HG02970 (cell line): ENCODE results near the gene HOXC10.

Experiments used
- ATAC-seq: cut with Tn5 transposase; IDR thresholded peaks from one replicate; pipeline ENCODE4 v1.9.1; 2021; ENCODE audit warnings: mild to moderate bottlenecking, moderate library complexity, moderate number of reproducible peaks; ENCODE audit not compliant: unreplicated experiment, low FRiP score

Gene HOXC10

DNA sequence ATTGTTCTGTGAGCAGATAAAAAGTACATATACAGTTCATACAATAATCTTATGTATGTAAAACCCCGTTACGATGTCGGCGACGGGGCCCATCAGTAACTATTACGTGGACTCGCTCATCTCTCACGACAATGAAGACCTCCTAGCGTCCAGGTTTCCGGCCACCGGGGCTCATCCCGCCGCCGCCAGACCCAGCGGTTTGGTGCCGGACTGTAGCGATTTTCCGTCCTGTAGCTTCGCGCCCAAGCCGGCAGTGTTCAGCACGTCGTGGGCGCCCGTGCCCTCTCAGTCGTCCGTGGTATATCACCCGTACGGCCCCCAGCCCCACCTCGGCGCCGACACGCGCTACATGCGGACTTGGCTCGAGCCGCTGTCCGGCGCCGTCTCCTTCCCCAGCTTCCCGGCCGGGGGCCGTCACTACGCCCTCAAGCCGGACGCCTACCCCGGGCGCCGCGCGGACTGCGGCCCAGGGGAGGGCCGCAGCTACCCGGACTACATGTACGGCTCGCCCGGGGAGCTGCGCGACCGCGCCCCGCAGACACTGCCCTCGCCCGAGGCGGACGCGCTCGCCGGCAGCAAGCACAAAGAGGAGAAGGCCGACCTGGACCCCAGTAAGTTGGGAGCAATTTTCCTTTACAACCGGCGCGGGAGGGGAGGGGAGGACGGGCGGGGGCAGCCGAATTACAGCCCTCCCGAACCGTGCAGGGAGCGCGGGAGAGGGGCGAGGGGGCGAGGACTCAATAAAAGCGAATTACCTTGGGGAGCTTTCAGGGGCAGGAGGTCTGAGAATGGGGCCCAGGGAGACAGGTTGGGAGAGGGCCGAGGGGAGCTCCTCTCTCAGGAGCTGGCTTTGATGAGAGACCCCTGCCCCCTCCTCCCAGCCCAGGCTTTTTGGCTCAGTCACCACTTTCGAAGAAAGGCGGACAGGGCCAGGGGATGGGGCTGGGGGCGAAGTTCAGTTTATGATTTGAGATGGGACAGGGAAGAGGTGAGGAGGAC is 15.5 kb downstream of the HOXC10 start, which contains the start of gene HOXC9:
TSS of gene HOXC9 (plus strand) at position 46 of the 999 bp plus-strand sequence. CDS start at position 74, 28 bp downstream.
- no peak for ATAC-seq

DNA sequence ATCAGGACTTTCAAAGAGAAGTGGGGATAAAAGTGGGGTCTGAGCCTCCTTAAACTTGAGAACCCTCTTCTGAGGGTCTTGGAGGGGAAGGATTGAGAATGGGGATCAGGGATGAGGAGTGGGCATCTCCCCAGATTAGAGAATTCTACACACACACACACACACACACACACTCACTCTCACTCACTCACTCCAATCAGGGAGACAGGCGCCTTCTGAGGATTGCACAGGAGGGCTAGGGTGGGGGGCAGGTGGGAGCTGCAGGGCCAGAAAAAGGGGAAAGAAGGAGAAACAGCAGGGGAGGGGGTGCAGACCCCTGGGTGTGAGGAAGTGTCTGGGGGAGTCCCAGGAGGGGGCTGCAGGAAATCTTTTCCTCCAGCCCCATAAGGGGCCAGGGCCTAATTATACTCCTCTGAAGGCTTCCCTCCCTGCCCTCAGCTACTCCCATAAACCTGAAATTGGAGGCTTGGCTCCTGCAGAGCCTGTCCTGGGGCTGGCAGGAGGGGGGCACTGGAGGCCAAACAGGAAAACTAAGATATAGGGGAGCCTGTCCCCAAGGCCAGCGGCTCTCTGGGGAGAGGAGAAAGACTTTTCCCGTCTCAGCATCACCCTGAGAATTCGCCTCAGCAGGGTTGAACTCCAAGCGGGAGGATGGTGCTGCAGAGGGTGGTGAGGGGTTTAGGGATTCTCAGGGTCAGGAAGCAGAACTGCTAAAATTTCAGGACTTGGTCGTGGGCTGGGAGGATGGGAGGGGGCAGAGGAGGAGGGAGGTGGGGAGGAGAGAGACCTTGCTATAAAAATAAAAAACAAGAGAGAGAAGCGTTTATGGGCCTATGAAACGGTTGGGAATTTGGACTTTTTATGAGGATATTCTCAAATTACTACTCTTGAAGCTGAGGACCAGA is 16.6 kb downstream of the HOXC10 start:
- no peak for ATAC-seq

DNA sequence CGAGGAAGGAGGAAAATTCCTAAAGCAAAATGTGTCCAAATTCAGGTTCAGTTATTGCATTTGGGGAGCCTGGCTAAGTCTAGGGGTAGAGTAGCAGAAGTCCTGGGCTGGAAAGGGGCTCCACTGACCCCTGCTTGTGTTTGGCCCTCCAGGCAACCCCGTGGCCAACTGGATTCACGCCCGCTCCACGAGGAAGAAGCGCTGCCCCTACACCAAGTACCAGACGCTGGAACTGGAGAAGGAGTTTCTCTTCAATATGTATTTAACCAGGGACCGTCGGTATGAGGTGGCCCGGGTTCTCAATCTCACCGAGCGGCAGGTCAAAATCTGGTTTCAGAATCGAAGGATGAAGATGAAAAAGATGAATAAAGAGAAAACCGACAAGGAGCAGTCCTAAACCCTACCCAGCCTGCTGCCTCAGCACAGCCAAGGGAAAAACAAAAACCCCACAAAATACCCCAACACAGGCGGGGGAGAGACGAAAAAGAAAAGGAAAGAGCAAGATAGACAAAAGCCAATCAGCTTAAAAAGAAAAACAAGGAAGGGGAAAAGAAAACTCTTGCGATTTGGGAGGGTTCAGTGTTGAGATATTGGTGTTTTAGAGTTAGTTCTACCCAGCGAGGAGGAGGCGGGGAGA is 17.4 kb downstream of the HOXC10 start:
- ATAC-seq: no peak

DNA sequence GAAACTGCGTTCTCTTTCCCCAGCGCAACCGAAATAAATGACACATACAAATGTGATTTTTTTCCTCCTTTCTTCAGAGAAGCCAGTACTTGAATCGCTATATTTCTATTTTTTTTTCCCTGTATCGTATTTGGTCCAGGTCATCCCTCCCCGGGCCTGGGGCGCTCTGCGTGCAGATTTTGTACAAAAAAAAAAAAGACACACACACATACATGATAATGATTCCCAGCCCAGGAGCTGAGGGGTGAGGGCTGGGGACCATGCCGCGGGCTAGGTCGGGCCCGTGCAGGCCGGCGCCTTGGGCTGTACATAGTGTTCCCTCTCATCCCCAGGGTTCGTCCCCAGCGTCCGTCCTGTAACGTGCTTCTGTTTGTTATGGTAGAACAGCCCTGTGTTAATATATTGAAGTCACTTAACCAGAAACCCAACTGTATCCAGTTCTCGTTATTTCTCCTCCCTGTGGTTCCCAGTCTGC is 18.0 kb downstream of the HOXC10 start:
- no peak for ATAC-seq

DNA sequence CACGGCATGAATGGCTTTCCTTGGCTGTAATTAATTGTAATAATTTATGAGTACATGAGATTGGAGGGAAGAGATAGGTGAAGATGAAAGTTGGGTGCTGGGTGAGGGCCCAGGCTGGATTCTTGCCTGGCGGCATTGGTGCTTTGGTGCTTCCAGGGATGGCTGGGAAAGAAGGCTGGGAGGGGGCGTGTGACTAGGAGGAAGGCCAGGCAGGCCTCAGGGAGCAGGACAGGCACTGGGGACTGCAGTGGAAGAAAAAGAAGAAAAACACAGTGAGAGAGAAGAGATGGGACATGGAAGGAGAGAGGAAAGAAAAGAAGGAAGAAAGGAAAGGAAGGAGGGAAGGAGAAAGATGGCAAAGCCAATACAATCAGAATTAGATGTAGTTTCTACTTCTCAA is 18.7 kb downstream of the HOXC10 start:
- no peak for ATAC-seq

DNA sequence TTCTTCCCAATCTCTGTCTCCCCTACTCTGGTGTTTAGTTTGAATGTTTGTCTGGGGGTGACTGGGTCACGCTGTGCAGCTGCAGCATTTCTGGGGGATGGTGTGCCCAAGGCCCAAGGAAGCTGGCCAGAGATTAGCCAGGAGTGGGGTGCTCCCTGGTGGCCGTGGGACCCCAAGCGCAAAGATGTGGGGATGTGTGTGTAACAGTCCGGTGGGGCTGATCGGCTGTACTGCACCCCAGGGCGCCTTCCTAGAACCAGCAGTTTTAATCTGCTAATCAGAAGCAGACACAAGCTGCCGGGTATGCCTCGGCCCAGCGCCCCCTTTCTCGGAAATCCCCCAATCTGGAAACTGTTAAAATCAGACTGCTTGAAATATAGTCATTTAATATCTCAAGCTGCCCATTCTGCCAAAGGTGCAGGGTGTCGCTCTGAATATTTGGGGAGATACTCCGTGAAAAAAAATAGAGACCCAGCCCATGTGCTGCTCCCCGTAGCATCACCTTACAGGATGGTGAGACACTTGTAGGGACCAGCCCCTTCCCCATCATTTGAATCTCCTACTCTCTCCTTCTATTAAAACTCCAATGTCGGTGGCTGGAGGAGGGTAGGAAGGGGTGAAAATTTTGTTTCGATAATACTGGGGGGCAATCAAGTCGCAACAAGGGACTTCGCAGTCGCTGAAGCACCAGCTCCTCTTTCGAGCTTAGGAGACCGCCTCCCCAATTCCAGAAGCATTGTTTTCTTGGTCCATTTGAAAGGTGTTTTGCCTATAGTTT is 19.3 kb downstream of the HOXC10 start:
- no peak for ATAC-seq

DNA sequence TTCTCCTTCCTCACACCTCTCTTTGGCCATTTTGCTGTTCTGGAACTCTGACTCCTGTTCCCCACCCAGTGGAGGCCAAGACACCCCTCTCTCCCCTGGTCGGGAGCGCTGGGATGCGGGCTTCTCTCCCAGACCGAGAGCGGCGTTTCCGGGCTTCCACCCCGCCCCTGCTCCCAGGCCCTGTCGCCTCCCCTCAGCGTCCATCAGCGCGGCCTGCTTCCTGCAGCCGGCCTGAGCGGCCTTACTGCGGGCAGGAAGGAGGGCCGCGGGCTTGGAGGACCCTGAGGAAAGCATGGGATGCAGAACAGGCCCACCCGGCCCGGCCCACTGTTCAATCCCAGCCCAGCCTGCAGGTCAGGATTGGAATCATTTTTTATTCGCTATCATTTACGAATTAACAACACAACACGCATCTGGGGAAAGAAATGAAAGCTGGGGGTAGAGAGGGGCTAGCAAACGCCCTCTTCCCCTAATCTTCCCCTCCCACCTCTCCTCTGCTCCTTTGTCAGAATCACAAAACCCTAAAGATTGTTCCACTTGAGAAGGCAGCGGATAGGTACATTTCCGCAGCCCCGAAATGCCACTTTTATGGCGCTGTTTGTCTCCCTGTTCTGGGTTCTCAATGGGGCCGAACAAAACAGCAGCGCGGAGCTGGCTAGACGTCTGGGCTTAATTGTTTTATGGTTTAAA is 20.0 kb downstream of the HOXC10 start:
- ATAC-seq: no peak

DNA sequence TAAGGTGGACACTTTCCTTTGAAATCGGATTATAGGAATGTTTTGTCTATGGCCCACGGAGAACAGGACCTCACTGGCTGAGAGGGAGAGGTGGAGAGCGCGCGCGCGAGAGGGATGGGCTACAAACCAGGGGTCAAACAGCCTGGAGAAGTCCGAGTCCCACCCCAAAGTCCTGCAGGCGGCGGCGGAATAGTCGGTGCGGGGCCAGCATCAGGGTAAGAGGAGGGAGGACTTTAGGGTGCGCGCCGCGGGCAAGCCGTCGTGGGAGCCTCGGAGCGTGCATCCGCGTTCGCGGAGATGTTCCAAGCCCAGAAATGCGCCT is 20.5 kb downstream of the HOXC10 start:
- ATAC-seq: no peak

DNA sequence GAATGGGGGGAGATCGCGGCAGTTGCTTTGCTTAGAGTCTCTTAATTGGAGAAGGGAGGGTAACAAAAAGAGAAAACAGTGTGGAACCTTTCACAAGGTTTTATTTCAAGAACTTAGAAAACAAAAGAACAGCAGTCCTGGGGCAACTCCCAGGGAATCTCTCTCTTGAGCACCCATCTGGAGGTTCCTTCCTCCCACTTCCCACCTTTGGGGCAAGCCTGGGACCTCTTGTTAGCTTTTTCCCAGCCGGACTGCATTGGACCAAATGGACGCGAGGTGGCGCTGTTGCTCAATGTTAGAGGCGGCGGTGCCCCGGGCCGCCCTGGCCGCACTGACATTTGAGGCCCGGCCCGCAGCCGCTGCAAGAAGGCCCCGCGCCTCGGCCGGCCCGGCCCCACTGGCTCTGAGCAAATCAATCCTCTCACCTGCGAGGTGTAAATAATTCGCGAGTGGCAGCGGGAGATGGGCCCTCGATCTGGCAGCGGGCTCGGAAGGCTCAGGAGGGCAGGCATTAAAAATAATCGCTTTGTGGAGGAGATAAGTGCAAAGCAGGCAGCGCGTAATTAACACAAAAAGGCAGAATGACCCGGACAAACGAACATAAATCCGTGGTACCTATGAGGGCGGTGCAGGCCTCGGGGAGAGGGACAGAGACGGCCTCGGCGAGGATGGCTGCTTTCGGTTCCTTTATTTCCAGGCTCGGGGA is 21.1 kb downstream of the HOXC10 start:
- no peak for ATAC-seq

DNA sequence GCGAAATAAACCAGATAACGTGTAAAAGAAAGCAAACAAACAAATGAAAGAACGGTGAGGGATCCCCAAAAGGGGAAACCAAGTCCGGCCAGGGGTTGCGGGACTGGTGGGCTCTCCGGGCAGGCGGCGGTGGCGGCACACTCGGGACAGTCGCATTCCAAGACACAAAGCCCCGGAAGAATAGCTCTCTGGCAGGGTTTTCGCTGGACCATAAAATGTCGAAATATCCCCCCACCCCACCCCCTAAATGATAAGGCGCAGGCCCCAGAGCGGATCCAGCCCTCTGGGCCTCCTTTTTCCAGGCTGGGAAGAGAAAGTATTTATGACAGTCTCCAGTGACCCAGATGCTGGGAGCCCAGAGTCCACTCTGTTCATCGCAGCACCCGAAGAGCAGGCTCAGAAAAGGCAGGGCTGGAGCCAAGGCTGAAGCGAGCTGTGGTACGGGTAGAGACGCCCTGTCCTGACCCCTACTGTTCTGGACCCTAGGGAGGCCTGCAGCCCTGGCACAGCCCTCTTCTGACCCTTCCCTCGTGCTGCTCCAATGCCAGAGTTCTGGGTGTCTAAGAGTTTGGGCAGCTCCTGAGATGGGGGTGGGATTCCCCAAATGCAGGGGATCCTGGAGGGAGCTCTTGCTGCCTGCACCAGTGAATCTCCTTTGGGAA is 21.7 kb downstream of the HOXC10 start:
- no peak for ATAC-seq

DNA sequence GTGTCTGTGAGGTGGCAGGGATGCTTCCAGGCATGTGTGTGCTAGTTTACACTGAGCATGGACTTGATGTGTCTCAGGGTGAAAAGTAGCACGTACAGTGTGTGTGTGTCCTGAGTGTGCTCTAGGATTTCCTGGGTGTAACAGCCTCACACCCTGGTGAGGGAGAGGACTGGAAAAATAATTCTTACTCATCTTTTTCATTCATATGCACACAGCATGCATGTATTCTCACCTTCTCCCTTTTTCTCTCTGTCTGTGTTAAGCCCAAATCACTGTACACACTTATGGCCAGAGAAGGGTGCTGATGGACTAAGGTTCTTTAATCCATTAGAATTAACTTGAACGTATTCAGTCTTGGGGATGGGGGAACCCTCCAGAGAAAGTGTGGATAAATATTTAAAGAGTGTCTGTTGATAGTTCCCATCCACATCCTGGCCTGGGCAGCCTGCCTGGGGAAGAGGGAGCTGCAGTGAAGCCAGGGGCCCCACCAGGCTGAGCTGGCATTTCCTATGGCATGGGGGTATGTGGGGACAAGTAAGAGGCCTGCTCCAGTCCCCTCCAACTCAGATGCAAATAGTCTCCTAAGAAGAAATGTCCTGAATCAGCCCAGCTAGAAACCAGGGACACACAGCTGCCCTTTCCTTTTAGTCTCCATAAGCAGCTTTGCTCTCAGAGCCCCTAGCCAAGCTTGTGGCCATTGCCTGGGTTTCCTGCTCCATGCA is 22.8 kb downstream of the HOXC10 start:
- no peak for ATAC-seq

DNA sequence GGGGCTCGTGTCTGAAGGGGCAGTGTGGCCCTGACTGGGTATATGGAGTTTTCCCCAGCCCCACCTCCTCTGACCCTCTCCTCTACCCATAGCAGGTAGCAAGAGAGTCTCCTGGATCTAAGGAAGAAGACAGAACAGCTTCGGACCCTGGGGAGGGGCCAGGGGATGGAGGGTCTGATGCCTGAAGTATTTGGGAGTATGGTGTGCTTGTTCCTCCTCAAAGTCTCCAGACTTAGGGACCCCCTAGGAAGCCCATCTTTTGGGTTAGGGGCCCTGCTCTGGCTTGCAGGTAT is 23.3 kb downstream of the HOXC10 start:
- ATAC-seq: no peak

DNA sequence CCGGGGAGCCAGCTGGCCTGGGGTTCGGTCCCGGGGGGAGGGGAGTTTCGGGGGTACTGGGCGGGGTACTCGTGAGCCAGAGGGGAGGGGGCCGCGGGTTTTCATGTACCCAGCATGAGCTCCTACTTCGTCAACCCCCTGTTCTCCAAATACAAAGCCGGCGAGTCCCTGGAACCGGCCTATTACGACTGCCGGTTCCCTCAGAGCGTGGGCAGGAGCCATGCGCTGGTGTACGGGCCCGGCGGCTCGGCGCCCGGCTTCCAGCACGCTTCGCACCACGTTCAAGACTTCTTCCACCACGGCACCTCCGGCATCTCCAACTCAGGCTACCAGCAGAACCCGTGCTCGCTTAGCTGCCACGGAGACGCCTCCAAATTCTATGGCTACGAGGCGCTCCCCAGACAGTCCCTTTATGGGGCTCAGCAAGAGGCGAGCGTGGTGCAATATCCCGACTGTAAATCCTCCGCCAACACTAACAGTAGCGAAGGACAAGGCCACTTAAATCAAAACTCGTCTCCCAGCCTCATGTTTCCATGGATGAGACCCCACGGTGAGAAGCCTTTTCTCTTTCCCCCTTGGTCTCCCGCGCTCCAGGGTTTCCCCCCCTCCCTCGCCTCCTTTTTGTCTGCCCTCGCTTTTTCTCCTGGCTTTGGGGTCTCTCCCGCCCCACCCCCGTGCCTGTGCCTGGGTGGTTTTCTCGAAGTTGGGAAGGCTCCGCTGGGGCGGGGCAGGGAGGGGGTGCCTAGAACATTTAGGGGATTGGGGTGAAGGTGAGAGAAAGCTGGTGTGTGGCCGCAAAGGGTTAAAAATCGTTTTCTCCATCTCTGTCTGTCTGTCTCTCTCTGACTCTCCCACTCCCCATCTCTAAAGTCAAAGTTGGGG is 24.5 kb downstream of the HOXC10 start:
- no peak for ATAC-seq

DNA sequence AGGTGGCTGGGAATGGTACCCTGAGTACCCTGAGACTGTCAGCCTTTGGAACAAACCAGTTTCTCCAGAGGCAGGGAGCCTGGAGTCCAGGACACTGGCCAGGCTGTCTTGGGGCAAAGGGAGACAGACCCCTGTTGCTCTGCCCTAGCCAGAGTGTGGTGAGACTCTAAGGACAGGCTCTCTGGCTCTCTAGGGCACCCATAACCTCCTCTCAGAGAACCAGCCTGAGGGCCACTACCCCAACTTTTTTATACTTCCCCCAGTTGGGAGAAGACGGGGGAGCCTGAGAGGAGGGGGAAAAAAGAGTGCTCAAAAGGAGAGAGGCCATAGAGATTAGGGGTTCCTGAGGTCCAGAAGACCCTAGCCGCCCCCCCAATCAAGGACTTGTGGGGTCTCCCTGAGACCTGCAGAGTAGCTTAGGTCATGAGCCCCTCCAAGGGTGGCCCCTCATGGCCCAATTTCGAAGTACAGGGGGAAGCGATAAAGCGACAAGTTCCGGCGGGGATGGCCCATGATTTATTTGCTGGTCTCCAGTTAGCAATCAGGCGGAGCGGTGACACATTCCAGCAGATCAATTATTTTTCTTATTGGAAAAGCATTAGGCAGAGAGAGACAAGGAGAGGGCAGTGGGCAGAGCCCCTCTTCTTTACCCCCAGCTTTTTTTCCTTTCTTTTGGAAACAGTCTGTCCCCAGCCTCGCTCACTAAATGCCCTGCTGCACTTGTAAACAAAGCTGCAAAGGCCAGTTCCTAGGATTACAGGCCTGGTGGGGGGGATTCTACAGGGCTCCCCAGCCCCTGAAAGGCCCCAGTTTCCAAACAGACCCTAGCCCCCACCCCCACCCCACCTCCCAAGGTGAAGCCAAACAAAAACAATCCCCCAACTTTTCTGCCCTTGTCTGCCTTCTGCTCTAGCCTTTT is 25.4 kb downstream of the HOXC10 start:
- ATAC-seq: no peak

DNA sequence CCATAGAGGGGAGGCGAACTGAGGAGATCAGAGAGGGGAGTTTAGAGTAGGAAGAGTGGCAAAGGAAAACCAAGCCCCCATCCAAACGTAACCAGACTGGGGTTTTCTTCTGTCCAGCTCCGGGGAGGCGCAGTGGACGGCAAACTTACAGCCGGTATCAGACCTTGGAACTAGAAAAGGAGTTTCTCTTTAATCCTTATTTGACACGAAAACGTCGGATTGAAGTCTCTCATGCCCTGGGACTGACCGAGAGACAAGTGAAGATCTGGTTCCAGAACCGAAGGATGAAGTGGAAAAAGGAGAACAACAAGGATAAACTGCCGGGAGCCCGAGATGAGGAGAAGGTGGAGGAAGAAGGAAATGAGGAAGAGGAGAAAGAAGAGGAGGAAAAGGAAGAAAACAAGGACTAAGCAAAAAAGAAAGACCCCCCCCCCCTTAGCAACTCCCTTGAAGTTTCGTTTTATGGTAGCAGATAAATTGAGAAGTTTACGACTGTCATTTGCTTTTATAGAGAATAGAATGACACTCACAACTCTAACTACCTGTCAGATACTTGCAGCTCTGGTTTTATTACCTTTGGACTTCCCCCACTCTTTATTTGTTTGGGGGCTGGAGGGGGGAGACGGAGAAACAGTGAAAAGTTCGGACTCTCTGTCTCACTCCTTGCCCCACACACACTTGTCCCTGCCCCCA is 26.2 kb downstream of the HOXC10 start:
- ATAC-seq: no peak
